H9 (cell line): ENCODE results near the gene HMGB1. TPM values are rescaled to one million over a fixed set of nuclear protein-coding genes. Genes with fewer than 3 reads are reported as not detected.

Experiments used
- DNase-seq: peaks from one replicate; pipeline ENCODE4 v3.0.0-alpha.2; 2017
- H2AFZ ChIP-seq: one replicate; pipeline ENCODE4 v1.6.1; 2013; ENCODE audit warnings: mild to moderate bottlenecking, low read length, control low read depth, moderate library complexity
- H2AK5ac ChIP-seq: 2 replicates; pipeline ENCODE4 v1.6.1; 2013; ENCODE audit warnings: low read length, control low read depth, mixed read lengths; ENCODE audit not compliant: insufficient read length
- H2BK120ac ChIP-seq: one replicate; pipeline ENCODE4 v1.6.1; 2013; ENCODE audit warnings: low read depth, mild to moderate bottlenecking, low read length, control low read depth, inconsistent platforms; ENCODE audit not compliant: poor library complexity, severe bottlenecking
- H2BK12ac ChIP-seq: 2 replicates; pipeline ENCODE4 v1.6.1; 2013; ENCODE audit warnings: low read length, control low read depth, mixed read lengths, low read depth; ENCODE audit not compliant: insufficient read length
- H2BK15ac ChIP-seq: 2 replicates; pipeline ENCODE4 v1.6.1; 2013; ENCODE audit warnings: low read depth, low read length, control low read depth
- H2BK20ac ChIP-seq: one replicate; pipeline ENCODE4 v1.6.1; 2013; ENCODE audit warnings: low read depth, mild to moderate bottlenecking, low read length, control low read depth, inconsistent platforms; ENCODE audit not compliant: poor library complexity, severe bottlenecking
- H2BK5ac ChIP-seq: 2 replicates; pipeline ENCODE4 v1.6.1; 2013; ENCODE audit warnings: low read length, control low read depth, mixed read lengths; ENCODE audit not compliant: insufficient read length
- H3K14ac ChIP-seq: 2 replicates; pipeline ENCODE4 v1.6.1; 2013; ENCODE audit warnings: low read length, control low read depth; ENCODE audit not compliant: insufficient read depth
- H3K18ac ChIP-seq: 2 replicates; pipeline ENCODE4 v1.6.1; 2013; ENCODE audit warnings: low read depth, mild to moderate bottlenecking, mixed read lengths, low read length, control low read depth; ENCODE audit not compliant: insufficient read length
- H3K23ac ChIP-seq: 2 replicates; pipeline ENCODE4 v1.6.1; 2013; ENCODE audit warnings: low read length, control low read depth, mixed read lengths, low read depth; ENCODE audit not compliant: insufficient read length
- H3K23me2 ChIP-seq: 2 replicates; pipeline ENCODE4 v1.6.1; 2013; ENCODE audit warnings: low read depth, mild to moderate bottlenecking, mixed read lengths, low read length, control low read depth; ENCODE audit not compliant: insufficient read length, poor library complexity, severe bottlenecking
- H3K27ac ChIP-seq: 2 replicates; pipeline ENCODE4 v1.5.1; 2013; ENCODE audit warnings: low read length, control low read depth, mixed read lengths, low read depth; ENCODE audit not compliant: insufficient read length
- H3K27me3 ChIP-seq: 2 replicates; pipeline ENCODE4 v1.6.1; 2013; ENCODE audit warnings: low read length, control low read depth, inconsistent platforms; ENCODE audit not compliant: insufficient read depth
- H3K4ac ChIP-seq: 2 replicates; pipeline ENCODE4 v1.6.1; 2013; ENCODE audit warnings: low read depth, mild to moderate bottlenecking, control low read depth, inconsistent platforms, low read length, moderate library complexity
- H3K4me1 ChIP-seq: 2 replicates; pipeline ENCODE4 v1.6.1; 2013; ENCODE audit warnings: low read length, control low read depth, inconsistent platforms; ENCODE audit not compliant: insufficient read depth
- H3K4me2 ChIP-seq: 2 replicates; pipeline ENCODE4 v1.6.1; 2013; ENCODE audit warnings: low read length, control low read depth, mixed read lengths; ENCODE audit not compliant: insufficient read length, insufficient read depth
- H3K56ac ChIP-seq: 2 replicates; pipeline ENCODE4 v1.6.1; 2013; ENCODE audit warnings: low read depth, mild to moderate bottlenecking, mixed read lengths, low read length, control low read depth; ENCODE audit not compliant: insufficient read length
- H3K79me1 ChIP-seq: 2 replicates; pipeline ENCODE4 v1.6.1; 2013; ENCODE audit warnings: low read depth, mild to moderate bottlenecking, moderate library complexity, low read length, control low read depth, inconsistent platforms; ENCODE audit not compliant: insufficient read depth, poor library complexity, severe bottlenecking
- H3K79me2 ChIP-seq: 2 replicates; pipeline ENCODE4 v1.6.1; 2013; ENCODE audit warnings: low read length, control low read depth, inconsistent platforms; ENCODE audit not compliant: insufficient read depth
- H3K9ac ChIP-seq: 2 replicates; pipeline ENCODE4 v1.6.1; 2013; ENCODE audit warnings: low read length, control low read depth, mixed read lengths; ENCODE audit not compliant: insufficient read length; ENCODE audit errors: extremely low read depth
- H3K9me3 ChIP-seq: one replicate; pipeline ENCODE4 v1.6.1; 2013; ENCODE audit warnings: low read depth, low read length, inconsistent platforms; ENCODE audit not compliant: control insufficient read depth
- H3T11ph ChIP-seq: one replicate; pipeline ENCODE4 v1.6.1; 2013; ENCODE audit warnings: mild to moderate bottlenecking, low read length, control low read depth, inconsistent platforms
- H4K20me1 ChIP-seq: one replicate; pipeline ENCODE4 v1.6.1; 2013; ENCODE audit not compliant: control insufficient read depth, insufficient read length, insufficient read depth
- H4K5ac ChIP-seq: 2 replicates; pipeline ENCODE4 v1.6.1; 2013; ENCODE audit warnings: low read depth, mild to moderate bottlenecking, mixed read lengths, low read length, control low read depth; ENCODE audit not compliant: insufficient read length
- H4K8ac ChIP-seq: replicated peaks from 2 replicates; pipeline ENCODE4 v1.6.1; 2013; ENCODE audit warnings: low read length, control low read depth, mixed read lengths, low read depth; ENCODE audit not compliant: insufficient read length
- H4K91ac ChIP-seq: 2 replicates; pipeline ENCODE4 v1.6.1; 2013; ENCODE audit warnings: low read depth, mild to moderate bottlenecking, moderate library complexity, mixed read lengths, low read length, control low read depth; ENCODE audit not compliant: insufficient read length
- H3K27ac Mint-ChIP-seq, 3 experiments: 2 replicates in 2 of 3; 3 replicates in 1 of 3; pipeline ENCODE4 v1.8.0; 2020 to 2021; ENCODE audit warnings: mixed read lengths in 3 of 3, mild to moderate bottlenecking in 1 of 3, moderate library complexity in 1 of 3
- H3K27me3 Mint-ChIP-seq: 2 replicates; pipeline ENCODE4 v1.8.0; 2021; ENCODE audit warnings: low read depth, mild to moderate bottlenecking, moderate library complexity, mixed read lengths
- H3K36me3 Mint-ChIP-seq, 3 experiments: 2 replicates in 2 of 3; 3 replicates in 1 of 3; pipeline ENCODE4 v1.8.0; 2020 to 2021; ENCODE audit warnings: low read depth in 3 of 3, mixed read lengths in 3 of 3; ENCODE audit not compliant: insufficient read depth in 1 of 3
- H3K4me1 Mint-ChIP-seq, 2 experiments: 2 replicates each; pipeline ENCODE4 v1.8.0; 2020; ENCODE audit warnings: mixed read lengths in 2 of 2
- H3K4me3 Mint-ChIP-seq, 2 experiments: 2 replicates in 1 of 2; 3 replicates in 1 of 2; pipeline ENCODE4 v1.8.0; 2020 to 2021; ENCODE audit warnings: mild to moderate bottlenecking in 2 of 2, mixed read lengths in 2 of 2, moderate library complexity in 1 of 2
- H3K9me3 Mint-ChIP-seq, 2 experiments: 2 replicates in 1 of 2; 3 replicates in 1 of 2; pipeline ENCODE4 v1.8.0; 2020; ENCODE audit warnings: mild to moderate bottlenecking in 2 of 2, mixed read lengths in 2 of 2, moderate library complexity in 1 of 2
- WGBS: extraction: QIAGEN DNeasy Blood & Tissue Kit; methylation state at CpG from one replicate; pipeline ENCODE4 v1.1.7; 2013; ENCODE audit warnings: missing lambda C conversion rate, low lambda C conversion rate, mixed read lengths; ENCODE audit not compliant: insufficient read length; ENCODE audit errors: extremely low coverage; 5-methylcytosine and 5-hydroxymethylcytosine counted together
- total RNA-seq: library from RNA; stranded (reverse); gene quantifications from 2 replicates; pipeline ENCODE4 v1.2.1, GENCODE V29; 2021
- TF ChIP-seq, protein P1 (sequence below): fragments of 200-600 bp; sonication (generic); conservative IDR thresholded peaks from 3 replicates; pipeline ENCODE4 v1.8.0; 2021; ENCODE audit warnings: antibody characterized with exemption, mild to moderate bottlenecking

Gene HMGB1
- total RNA-seq, 1 experiment from 2014 or later: 688 TPM

DNA sequence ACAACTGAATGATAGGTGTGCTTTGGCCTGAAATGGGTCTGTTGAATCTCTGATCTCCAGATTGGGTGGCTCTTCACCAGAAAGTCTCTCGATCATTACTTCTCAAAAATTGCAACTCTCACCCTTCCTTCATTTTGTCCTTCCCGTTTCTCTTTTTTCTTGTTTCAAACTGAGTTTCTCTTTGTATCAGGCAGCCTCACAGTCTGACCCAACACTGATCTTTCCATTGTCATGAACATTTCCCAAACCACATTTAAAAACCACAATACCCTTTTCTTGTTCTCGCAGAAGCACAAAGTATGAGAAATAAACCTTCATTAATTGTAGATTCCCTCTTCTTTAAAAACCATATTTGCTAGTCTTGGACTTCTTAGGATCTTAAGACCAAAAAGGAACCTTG, 33.6 kb upstream of the HMGB1 start:
- Mint-ChIP-seq H3K27ac (peak overlapping the region in 1 of 3 experiments; percentile 67; a peak in 1 of 7 replicates), H3K4me1 (peaks cover 4% of the 10 kb centered on the region in 2 experiments), H3K36me3 (no peaks in the 10 kb centered on the region), H3K4me3 (no peak overlapping the region), H3K9me3 (no peaks in the 10 kb centered on the region), H3K27me3 (no peaks in the 10 kb centered on the region)
- no peak overlapping the region for H2AFZ ChIP-seq
- no peak overlapping the region for H3K9ac ChIP-seq
- H3K23me2 ChIP-seq: no peaks in the 10 kb centered on the region
- no peak overlapping the region for H3K18ac ChIP-seq
- H2BK15ac ChIP-seq: no peak overlapping the region
- no peaks in the 10 kb centered on the region for H3K27me3 ChIP-seq
- H3T11ph ChIP-seq: no peak overlapping the region
- H3K79me1 ChIP-seq: no peaks in the 10 kb centered on the region
- TF ChIP-seq, protein P1, sequence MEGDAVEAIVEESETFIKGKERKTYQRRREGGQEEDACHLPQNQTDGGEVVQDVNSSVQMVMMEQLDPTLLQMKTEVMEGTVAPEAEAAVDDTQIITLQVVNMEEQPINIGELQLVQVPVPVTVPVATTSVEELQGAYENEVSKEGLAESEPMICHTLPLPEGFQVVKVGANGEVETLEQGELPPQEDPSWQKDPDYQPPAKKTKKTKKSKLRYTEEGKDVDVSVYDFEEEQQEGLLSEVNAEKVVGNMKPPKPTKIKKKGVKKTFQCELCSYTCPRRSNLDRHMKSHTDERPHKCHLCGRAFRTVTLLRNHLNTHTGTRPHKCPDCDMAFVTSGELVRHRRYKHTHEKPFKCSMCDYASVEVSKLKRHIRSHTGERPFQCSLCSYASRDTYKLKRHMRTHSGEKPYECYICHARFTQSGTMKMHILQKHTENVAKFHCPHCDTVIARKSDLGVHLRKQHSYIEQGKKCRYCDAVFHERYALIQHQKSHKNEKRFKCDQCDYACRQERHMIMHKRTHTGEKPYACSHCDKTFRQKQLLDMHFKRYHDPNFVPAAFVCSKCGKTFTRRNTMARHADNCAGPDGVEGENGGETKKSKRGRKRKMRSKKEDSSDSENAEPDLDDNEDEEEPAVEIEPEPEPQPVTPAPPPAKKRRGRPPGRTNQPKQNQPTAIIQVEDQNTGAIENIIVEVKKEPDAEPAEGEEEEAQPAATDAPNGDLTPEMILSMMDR: no peak
- no peak overlapping the region for H3K4me2 ChIP-seq
- no peak overlapping the region for H2BK120ac ChIP-seq
- no peak for DNase-seq
- no peak overlapping the region for H2BK12ac ChIP-seq
- no peaks in the 10 kb centered on the region for H4K20me1 ChIP-seq
- no peak overlapping the region for H3K27ac ChIP-seq
- no CpG with 5 or more reads among the region's 3 CpGs for WGBS
- H3K4ac ChIP-seq: no peak overlapping the region
- no peaks in the 10 kb centered on the region for H3K9me3 ChIP-seq
- H3K23ac ChIP-seq: no peak overlapping the region
- H3K56ac ChIP-seq: no peak overlapping the region
- H3K14ac ChIP-seq: no peak overlapping the region
- no peaks in the 10 kb centered on the region; the same call in 1 of the 2 replicates for H3K4me1 ChIP-seq
- no peak overlapping the region for H4K8ac ChIP-seq
- H2BK5ac ChIP-seq: no peak overlapping the region
- no peak overlapping the region for H2AK5ac ChIP-seq
- H4K91ac ChIP-seq: no peak overlapping the region
- H2BK20ac ChIP-seq: no peak overlapping the region
- H4K5ac ChIP-seq: no peak overlapping the region
- no peaks in the 10 kb centered on the region for H3K79me2 ChIP-seq
